Measurements from ENCODE around the gene OSBP. TPM values are rescaled to one million over a fixed set of nuclear protein-coding genes. Genes with fewer than 3 reads are reported as not detected.
A peak's percentile ranks its signal among the peaks of the same experiment; 100 is the strongest.

OSBP gene
- total RNA-seq, 1 experiment from 2014 or later: 49.7 TPM

DNA sequence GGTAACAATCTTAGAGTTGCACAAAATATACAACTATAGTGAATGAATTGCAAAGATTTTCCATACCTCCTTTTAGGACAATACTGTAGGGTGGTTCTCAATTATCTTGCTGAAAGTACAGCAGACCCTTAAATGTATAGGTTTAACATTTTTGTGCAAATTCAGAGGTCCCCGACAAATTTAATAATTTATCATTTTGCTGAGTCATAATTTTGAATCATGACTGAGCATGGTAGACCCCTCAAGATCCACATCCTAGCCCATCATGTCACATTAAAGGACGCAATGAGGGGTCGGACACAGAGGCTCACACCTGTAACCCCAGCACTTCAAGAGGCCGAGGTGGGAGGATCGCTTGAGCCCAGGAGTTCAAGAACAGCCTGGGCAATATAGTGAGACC lies 43.5 kb downstream of the OSBP start:
- no peak overlapping the region for H3K4me3 ChIP-seq
- H3K79me2 ChIP-seq (ENCODE audit: low read depth): no peaks in the 10 kb centered on the region
- H3K36me3 ChIP-seq (ENCODE audit: low read depth): peaks cover 11% of the 10 kb centered on the region
- DNase-seq: no peak
- no peak overlapping the region for H3K27ac ChIP-seq
- ChIA-PET POLR2A (ENCODE audit: unreplicated experiment) (interaction anchor here (0.7 kb wide), 1 partner anchor 184 kb away, joined by 3 read pairs; no protein-coding TSS in a partner anchor), CTCF (no interaction called here)
- no peaks in the 10 kb centered on the region for H3K9me2 ChIP-seq (ENCODE audit: insufficient read depth)
- H3K4me2 ChIP-seq: no peak overlapping the region
- BruUV-seq (replicated peaks): no TSS peak
- H3K4me1 ChIP-seq (replicated peaks; ENCODE audit: insufficient read depth): peaks cover 16% of the 10 kb centered on the region
- intact Hi-C loops (cut with micrococcal nuclease; ENCODE audit: unreplicated experiment): no loop called here
- no peaks in the 10 kb centered on the region for H4K20me1 ChIP-seq (ENCODE audit: insufficient read depth)
- H2AFZ ChIP-seq: no peak overlapping the region
- peaks cover 18% of the 10 kb centered on the region for H3F3A ChIP-seq (ENCODE audit: insufficient read depth, low read depth)
- H3K27me3 ChIP-seq (ENCODE audit: insufficient read depth, low read depth): no peaks in the 10 kb centered on the region
- no peaks in the 10 kb centered on the region for H3K9me3 ChIP-seq (ENCODE audit: insufficient read depth, low read depth)
- TF ChIP-seq, protein P1, sequence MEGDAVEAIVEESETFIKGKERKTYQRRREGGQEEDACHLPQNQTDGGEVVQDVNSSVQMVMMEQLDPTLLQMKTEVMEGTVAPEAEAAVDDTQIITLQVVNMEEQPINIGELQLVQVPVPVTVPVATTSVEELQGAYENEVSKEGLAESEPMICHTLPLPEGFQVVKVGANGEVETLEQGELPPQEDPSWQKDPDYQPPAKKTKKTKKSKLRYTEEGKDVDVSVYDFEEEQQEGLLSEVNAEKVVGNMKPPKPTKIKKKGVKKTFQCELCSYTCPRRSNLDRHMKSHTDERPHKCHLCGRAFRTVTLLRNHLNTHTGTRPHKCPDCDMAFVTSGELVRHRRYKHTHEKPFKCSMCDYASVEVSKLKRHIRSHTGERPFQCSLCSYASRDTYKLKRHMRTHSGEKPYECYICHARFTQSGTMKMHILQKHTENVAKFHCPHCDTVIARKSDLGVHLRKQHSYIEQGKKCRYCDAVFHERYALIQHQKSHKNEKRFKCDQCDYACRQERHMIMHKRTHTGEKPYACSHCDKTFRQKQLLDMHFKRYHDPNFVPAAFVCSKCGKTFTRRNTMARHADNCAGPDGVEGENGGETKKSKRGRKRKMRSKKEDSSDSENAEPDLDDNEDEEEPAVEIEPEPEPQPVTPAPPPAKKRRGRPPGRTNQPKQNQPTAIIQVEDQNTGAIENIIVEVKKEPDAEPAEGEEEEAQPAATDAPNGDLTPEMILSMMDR (conservative IDR thresholded peaks at IDR 0.05): no peak
- no peak for TF ChIP-seq EZH2 (IDR thresholded peaks at IDR 0.05; ENCODE audit: low read depth)

DNA sequence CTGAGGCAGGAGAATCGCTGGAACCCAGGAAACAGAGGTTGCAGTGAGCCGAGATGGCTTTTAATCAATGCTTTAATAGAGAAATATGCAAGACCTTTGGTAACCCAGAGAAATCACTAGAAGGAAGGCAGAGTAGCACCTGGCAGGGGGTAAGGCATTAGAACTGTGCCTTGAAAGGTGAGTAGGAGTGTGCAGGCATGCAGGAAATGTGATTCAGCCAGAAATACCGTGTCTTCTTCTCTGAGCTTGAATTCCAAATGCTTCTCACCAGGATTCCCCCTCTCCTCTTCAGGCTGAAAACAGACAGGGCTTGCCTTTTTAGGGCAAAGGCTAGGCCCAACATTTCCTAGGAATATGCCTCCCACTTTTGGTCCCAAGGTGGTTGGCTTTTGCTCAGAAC lies 53.3 kb downstream of the OSBP start:
- peaks cover 18% of the 10 kb centered on the region for H3K4me1 ChIP-seq (replicated peaks; ENCODE audit: insufficient read depth)

DNA sequence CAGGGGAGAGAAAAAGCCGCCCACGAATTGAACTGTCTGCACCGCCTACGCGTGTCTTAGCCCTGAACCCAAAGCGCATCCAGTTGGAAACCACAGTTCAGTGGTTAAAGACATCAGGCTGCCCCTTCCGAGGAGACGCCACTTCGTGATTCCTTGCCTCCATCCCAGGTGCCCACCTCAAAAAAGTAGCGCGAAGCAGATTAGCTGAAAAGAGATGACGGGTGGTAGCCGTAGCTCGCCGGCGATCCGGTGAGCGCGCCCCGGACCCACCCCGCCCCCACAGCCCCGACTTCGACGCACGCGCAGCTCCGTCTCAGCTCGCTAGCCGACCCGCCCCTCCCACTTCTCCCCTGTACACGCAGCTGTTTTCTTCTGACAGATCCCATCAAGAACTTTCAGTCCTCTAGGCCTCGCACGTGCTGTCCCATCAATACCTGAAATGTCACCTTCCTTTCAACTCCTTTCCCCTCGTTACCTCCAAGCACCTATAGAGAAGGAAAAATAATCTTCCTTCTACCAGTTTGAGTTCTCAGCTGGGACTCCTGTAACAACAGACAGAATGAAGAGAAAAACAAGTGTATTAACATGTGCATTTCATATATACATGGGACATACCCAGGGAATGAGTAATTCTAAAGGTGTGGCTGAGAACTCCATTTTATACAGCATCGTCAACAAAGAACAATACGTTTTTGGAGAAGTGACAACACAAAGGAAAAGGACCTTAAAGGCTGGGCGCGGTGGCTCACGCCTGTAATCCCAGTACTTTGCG lies 54.7 kb downstream of the OSBP start:
- Histone ChIP-seq H3K4me3 (peak overlapping the region; percentile 79), H3K79me2 (ENCODE audit: low read depth) (no peaks in the 10 kb centered on the region), H3K36me3 (ENCODE audit: low read depth) (no peaks in the 10 kb centered on the region), H2AFZ (peak overlapping the region; percentile 94), H3K4me2 (peak overlapping the region; percentile 85), H4K20me1 (ENCODE audit: insufficient read depth) (peaks cover 4% of the 10 kb centered on the region; the same call in 1 of the 2 replicates), H3K9me3 (ENCODE audit: insufficient read depth, low read depth) (no peaks in the 10 kb centered on the region), H3F3A (ENCODE audit: insufficient read depth, low read depth) (peaks cover 69% of the 10 kb centered on the region), H3K27me3 (ENCODE audit: insufficient read depth, low read depth) (no peaks in the 10 kb centered on the region), H3K4me1 (replicated peaks; ENCODE audit: insufficient read depth) (peaks cover 22% of the 10 kb centered on the region), H3K27ac (peak overlapping the region; percentile 84), H3K9me2 (ENCODE audit: insufficient read depth) (no peaks in the 10 kb centered on the region)
- intact Hi-C loops (cut with micrococcal nuclease; ENCODE audit: unreplicated experiment): loop anchor here (1.0 to 5.0 kb wide), 5 partner anchors 10 to 1762 kb away; partner anchors contain the start of gene PATL1
- TF ChIP-seq EZH2 (IDR thresholded peaks at IDR 0.05; ENCODE audit: low read depth): no peak
- TF ChIP-seq, protein P1 (conservative IDR thresholded peaks at IDR 0.05): no peak
- ChIA-PET POLR2A (ENCODE audit: unreplicated experiment) (interaction anchor here (0.6 to 0.7 kb wide), 3 partner anchors 58 to 339 kb away, joined by 3 to 8 read pairs (median 6); no protein-coding TSS in a partner anchor), CTCF (interaction anchor here (0.7 to 1.6 kb wide), 2 partner anchors 24 to 389 kb away, joined by 3 to 5 read pairs; no protein-coding TSS in a partner anchor)
- BruUV-seq (replicated peaks): TSS peak; percentile 42
- peak; percentile 81 to 96 for DNase-seq

More for the DNA sequence above, 53.3 kb downstream of the OSBP start:
- no peak overlapping the region for H2AFZ ChIP-seq
- no peak overlapping the region for H3K27ac ChIP-seq
- no peaks in the 10 kb centered on the region for H4K20me1 ChIP-seq (ENCODE audit: insufficient read depth)
- no peak overlapping the region; the same call in 1 of the 2 replicates for H3K4me3 ChIP-seq
- no peaks in the 10 kb centered on the region for H3K79me2 ChIP-seq (ENCODE audit: low read depth)
- peaks cover 67% of the 10 kb centered on the region for H3F3A ChIP-seq (ENCODE audit: insufficient read depth, low read depth)
- BruUV-seq (replicated peaks): no TSS peak
- no peak overlapping the region for H3K4me2 ChIP-seq
- H3K36me3 ChIP-seq (ENCODE audit: low read depth): no peaks in the 10 kb centered on the region
- no peaks in the 10 kb centered on the region for H3K9me2 ChIP-seq (ENCODE audit: insufficient read depth)
- H3K27me3 ChIP-seq (ENCODE audit: insufficient read depth, low read depth): no peaks in the 10 kb centered on the region
- POLR2A ChIA-PET (ENCODE audit: unreplicated experiment): interaction anchor here (0.6 to 0.8 kb wide), 2 partner anchors 11 to 25 kb away, joined by 3 read pairs; no protein-coding TSS in a partner anchor
- CTCF ChIA-PET: interaction anchor here (1.6 kb wide), 1 partner anchor 26 kb away, joined by 5 read pairs; no protein-coding TSS in a partner anchor
- intact Hi-C loops (cut with micrococcal nuclease; ENCODE audit: unreplicated experiment): loop anchor here (5.0 kb wide), 1 partner anchor 215 kb away; no protein-coding TSS in a partner anchor
- no peak for DNase-seq
- no peaks in the 10 kb centered on the region for H3K9me3 ChIP-seq (ENCODE audit: insufficient read depth, low read depth)
- no peak for TF ChIP-seq EZH2 (IDR thresholded peaks at IDR 0.05; ENCODE audit: low read depth)
- TF ChIP-seq, protein P1 (conservative IDR thresholded peaks at IDR 0.05): no peak
